Raji (cell line): Measurements from ENCODE around the gene FABP3.

Source experiments
- POLR2A ChIP-seq: IDR thresholded peaks from 2 replicates; pipeline ENCODE4 v1.6.1; 2011; ENCODE audit warnings: low read depth, low read length, control low read depth; ENCODE audit not compliant: insufficient read depth

Gene FABP3

GRCh38 chr1:31382379-31382989, 9.6 kb upstream of the FABP3 start:
- TF ChIP-seq POLR2A, result no peak

DNA sequence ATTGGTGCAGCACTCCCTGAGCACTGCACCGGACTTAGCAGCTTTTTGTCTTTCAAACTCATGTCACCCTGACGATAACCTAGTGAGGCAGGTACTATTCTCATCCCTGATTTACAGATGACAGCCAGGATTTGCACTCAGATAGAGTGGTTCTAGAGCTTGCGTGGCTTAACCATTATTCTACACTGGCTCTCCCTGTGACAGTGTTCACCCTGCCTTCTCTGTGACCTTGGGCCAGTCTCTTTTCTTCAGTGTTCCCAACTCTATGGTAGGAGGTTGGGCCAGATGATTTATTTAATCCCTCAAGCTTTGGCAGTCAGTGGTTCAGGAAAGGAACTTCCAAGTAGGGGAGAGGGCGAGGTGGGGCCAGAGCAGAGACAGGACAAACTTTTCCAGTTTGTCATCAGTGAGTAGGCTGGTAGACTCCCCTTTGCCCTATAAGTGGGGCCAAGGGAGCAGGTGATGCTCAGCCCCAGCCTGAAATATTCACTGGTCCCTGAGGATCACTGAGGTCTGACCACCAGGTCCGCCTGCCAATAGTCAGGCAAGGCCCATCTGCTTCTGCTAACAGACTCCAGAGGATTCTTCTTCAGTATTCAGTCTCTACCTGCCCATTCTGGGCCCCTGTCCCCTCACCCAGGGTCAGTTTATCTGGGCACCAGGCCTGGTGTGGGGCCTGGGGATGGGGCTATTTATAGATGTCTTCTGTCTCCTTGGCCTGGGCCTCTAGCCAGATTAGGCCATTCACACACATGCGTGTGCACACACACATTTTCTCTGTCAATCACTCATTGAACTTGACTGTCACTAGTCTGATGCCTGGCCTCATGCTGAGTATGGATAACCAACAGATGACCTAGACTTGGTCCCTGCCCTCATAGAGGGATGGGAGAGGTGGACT, 8.8 kb upstream of the FABP3 start:
- TF ChIP-seq POLR2A, result no peak

DNA sequence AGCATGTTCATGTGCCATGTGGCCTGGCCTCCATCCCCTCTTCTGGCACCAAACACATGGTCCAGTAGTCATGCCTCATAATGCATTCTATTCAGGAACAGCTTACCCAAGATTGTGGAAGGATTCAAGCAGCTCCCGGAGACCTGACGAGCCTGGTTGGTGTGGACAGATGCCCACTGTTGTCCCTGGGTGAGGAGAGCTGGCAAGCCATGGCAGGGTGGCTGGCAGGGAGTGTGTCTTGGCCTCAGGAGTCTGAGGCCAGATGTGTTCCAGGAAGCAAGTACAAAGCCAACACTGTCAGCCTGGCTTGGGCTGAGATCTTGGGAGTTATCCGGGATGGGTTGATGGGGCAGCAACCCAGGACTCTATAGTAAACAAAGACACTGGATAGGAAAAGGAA, 7.3 kb upstream of the FABP3 start:
- TF ChIP-seq POLR2A, result no peak

- TF ChIP-seq POLR2A, result no peak
Measured at GRCh38 chr1:31378001-31378400, 5.1 kb upstream of the FABP3 start.

DNA sequence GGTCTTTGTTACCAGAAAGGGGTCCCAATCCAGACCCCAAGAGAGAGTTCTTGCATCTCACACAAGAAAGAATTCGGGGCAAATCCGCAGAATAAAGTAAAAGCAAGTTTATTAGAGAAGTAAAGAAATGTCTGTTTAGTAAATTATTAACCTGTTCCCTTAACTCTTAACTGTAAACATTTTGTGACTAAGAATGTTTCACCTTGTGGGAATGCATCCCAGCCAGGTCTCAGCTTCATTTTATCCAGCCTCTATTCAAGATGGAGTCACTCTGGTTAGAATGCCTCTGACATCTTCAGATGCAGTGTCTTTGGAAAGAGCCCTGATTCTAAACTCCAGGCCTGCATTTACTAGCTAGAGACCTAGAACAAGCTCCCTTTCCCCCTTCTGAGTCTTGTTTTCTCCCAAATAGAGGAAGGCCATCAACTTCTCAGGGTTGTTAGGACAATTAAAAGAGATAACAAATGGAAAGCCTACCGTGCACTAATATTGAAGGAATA, 4.5 kb upstream of the FABP3 start:
- no peak for TF ChIP-seq POLR2A

DNA sequence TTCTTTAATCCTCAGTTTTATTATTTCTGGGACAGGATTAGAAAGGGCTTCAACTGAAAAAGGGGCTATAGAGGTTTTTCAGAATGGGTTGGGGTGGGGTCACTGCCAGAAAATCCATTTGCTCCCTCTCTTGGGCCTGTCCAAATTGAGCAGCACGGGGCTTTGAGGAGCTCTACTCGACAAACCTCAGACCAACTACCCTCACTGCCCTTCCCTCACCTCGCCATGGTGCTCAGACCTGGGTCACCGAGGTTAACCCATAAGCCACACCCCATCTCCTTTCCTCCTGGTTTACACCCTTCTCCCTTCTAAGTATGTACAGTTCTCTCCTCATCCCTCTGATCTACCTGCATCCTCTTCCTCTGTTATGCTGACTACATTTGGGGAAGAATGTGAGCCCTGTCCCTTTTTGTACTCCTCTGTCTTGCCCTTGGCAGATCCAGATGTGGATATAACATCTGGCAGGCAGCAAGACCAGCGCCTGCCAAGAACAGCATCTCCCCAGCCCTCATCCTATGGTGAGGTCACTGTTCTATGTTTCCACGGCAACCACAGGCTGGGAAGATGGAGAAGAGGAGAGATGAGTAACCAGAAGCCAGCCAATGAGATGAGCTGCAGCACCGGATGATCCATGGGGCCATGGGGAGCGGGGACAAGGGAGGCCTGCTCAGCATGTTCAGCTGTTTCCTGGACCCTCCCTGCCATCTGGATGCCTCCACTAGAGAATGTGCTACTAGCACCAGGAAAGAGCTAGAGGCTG, 3.7 kb upstream of the FABP3 start:
- TF ChIP-seq POLR2A, result no peak

- no peak for TF ChIP-seq POLR2A
Measured at GRCh38 chr1:31374511-31375196, 1.8 kb upstream of the FABP3 start.

DNA sequence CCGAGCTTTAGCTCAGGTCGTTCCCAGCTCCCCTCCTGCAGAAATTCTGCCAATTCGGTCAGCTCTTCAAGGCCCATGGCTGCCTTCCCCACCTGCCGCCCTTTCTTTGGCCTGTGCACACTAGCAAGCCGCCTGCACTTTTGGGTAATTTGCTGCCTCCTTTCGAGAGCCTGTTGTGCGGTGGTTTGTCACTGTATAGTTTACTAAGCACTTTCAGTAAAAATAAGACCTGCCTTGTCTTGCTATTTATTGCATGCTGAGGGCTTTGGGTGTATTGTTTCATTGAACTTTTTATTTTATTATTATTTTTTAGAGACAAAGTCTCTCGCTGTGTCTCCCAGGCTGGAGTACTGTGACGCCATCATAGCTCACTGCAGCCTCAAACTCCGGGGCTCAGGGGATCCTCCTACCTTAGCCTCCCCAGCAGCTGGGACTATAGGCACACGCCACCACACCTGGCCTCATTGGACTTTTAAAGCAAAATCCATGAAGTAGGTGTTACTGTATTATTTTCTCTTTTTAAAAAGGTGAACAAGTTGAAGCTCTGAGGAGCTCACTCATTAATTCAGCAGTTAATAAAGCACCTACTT, 1.1 kb upstream of the FABP3 start:
- no peak for TF ChIP-seq POLR2A

- no peak for TF ChIP-seq POLR2A
Measured at GRCh38 chr1:31372751-31373055, 173 bp downstream of the FABP3 start.

GRCh38 chr1:31372051-31372450, 825 bp downstream of the FABP3 start:
- TF ChIP-seq POLR2A, result no peak

DNA sequence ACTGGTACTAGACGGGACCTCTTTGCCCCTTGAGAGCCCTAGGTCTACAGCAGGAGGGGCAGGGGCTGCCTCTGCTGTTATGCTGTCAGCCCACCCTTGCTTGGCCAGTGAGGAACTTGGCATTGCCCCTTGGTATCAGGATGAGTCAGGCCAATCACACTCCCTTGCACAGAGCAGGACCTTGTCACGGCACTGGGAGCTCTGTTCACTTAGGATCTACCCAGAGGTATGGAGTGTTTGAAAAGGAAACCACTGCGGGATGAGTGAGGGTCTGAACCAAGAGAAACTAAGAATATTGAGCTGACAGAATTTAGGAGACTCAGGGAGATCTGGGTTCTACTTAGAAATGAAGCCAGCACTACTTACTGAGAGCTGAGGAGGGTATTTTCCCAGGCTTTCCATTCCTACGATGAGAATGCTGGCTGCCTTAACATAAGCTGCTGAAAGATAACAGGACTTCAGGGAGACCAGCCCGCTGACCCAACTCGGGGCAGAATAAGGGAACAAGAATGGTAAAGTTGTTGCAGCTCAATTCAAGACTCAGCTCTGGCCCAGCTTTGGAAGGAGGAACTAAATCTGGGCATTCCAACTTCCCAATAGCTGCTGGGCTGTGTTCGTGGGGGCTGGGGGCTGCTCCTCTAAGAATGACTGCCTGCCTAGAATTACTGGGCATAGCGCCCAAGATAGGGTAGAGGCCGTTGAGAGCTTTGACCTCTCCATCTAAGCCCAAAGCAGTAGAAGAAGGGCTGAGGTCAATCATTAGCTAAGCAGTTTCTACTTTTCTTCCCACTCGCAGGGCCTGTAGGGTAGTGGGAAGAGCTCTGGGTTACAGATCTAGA, 1.5 kb downstream of the FABP3 start:
- no peak for TF ChIP-seq POLR2A

GRCh38 chr1:31370565-31370964, 2.3 kb downstream of the FABP3 start:
- no peak for TF ChIP-seq POLR2A

GRCh38 chr1:31370021-31370420, 2.9 kb downstream of the FABP3 start:
- no peak for TF ChIP-seq POLR2A

DNA sequence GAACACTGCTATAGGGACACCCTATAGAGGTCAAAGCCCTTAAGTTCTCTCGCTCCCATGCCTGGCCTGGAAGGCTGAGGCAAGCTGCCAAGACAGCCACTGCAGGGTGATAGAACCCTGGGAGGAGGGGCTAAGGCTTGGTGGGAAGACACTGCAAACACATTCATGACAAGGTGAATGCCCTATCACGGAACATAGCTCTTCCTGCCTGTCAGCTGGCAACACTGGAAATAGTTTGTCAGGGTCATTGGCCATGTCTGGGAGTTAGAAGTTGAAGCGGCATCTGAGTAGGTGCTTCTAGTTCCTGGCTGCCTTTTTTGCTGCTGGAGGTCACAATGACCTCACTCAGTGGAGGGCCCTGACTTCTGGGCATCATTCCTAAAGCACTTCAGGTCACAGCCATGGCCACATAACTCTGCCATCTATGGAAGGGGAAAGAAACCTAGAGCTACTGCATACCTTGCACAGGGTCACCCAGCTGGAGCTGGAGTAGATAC, 4.2 kb downstream of the FABP3 start:
- no peak for TF ChIP-seq POLR2A
